Measurements from ENCODE around the gene MBNL2. TPM values are rescaled to one million over a fixed set of nuclear protein-coding genes. Genes with fewer than 3 reads are reported as not detected.

MBNL2 gene
- total RNA-seq, 1 experiment from 2014 or later = 74.3 TPM

GRCh38 chr13:97228850-97229521, 6.9 kb downstream of the MBNL2 start:
- Mint-ChIP-seq H3K27me3 (ENCODE audit: insufficient read depth, unreplicated experiment) (no peaks in the 10 kb centered on the region), H3K27ac (ENCODE audit: low read depth, unreplicated experiment) (no peak overlapping the region), H3K36me3 (ENCODE audit: insufficient read depth, unreplicated experiment) (peaks cover 6% of the 10 kb centered on the region), H3K4me1 (ENCODE audit: insufficient read depth, unreplicated experiment) (peaks cover 36% of the 10 kb centered on the region), H3K9me3 (ENCODE audit: unreplicated experiment) (no peaks in the 10 kb centered on the region), H3K4me3 (ENCODE audit: unreplicated experiment) (no peak overlapping the region)
- CTCF ChIA-PET = interaction anchor here (1.2 to 10.1 kb wide), 6 partner anchors 11 to 119 kb away, joined by 3 to 93 read pairs (median 6); no protein-coding TSS in a partner anchor
- no peak for DNase-seq (ENCODE audit: unreplicated experiment)
- POLR2A ChIA-PET = interaction anchor here (0.5 to 11.7 kb wide), 7 partner anchors 19 to 204 kb away, joined by 3 to 423 read pairs (median 3); no protein-coding TSS in a partner anchor
- no TSS peak for BruUV-seq (replicated peaks)
- TF ChIP-seq, protein P1, sequence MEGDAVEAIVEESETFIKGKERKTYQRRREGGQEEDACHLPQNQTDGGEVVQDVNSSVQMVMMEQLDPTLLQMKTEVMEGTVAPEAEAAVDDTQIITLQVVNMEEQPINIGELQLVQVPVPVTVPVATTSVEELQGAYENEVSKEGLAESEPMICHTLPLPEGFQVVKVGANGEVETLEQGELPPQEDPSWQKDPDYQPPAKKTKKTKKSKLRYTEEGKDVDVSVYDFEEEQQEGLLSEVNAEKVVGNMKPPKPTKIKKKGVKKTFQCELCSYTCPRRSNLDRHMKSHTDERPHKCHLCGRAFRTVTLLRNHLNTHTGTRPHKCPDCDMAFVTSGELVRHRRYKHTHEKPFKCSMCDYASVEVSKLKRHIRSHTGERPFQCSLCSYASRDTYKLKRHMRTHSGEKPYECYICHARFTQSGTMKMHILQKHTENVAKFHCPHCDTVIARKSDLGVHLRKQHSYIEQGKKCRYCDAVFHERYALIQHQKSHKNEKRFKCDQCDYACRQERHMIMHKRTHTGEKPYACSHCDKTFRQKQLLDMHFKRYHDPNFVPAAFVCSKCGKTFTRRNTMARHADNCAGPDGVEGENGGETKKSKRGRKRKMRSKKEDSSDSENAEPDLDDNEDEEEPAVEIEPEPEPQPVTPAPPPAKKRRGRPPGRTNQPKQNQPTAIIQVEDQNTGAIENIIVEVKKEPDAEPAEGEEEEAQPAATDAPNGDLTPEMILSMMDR (IDR thresholded peaks at IDR 0.05; ENCODE audit: unreplicated experiment) = no peak
- intact Hi-C loops (cut with micrococcal nuclease) = no loop called here

DNA sequence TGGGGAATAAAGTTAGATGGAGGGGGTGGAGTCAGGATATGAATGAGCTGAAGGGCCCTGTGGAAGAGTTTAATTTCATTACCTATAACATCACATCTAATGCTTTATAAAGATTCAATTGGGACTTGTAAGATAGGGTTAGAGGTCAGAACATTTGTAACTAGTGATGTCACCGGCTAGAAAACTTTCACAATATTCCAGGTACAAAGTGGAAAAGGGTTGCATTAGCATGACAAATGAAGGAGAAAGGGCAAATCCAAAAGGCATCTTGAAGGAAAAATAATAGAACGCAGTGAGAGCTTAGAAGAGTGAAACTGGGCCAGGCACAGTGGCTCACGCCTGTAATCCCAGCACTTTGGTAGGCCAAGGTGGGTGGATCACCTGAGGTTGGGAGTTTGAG, 7.6 kb downstream of the MBNL2 start:
- ChIA-PET POLR2A (interaction anchor here (1.1 to 11.7 kb wide), 5 partner anchors 18 to 69 kb away, joined by 3 to 423 read pairs (median 8); no protein-coding TSS in a partner anchor), CTCF (interaction anchor here (0.6 to 10.1 kb wide), 10 partner anchors 10 to 878 kb away, joined by 3 to 93 read pairs (median 4); no protein-coding TSS in a partner anchor)
- Mint-ChIP-seq H3K9me3 (ENCODE audit: unreplicated experiment) (no peaks in the 10 kb centered on the region), H3K4me3 (ENCODE audit: unreplicated experiment) (no peak overlapping the region), H3K4me1 (ENCODE audit: insufficient read depth, unreplicated experiment) (peaks cover 33% of the 10 kb centered on the region), H3K27me3 (ENCODE audit: insufficient read depth, unreplicated experiment) (no peaks in the 10 kb centered on the region), H3K27ac (ENCODE audit: low read depth, unreplicated experiment) (no peak overlapping the region), H3K36me3 (ENCODE audit: insufficient read depth, unreplicated experiment) (peaks cover 6% of the 10 kb centered on the region)
- no TSS peak for BruUV-seq (replicated peaks)
- TF ChIP-seq, protein P1 (IDR thresholded peaks at IDR 0.05; ENCODE audit: unreplicated experiment) = no peak
- no peak for DNase-seq (ENCODE audit: unreplicated experiment)
- intact Hi-C loops (cut with micrococcal nuclease) = no loop called here

- TF ChIP-seq, protein P1 (IDR thresholded peaks at IDR 0.05; ENCODE audit: unreplicated experiment) = no peak
- Mint-ChIP-seq H3K36me3 (ENCODE audit: insufficient read depth, unreplicated experiment) (peaks cover 6% of the 10 kb centered on the region), H3K4me3 (ENCODE audit: unreplicated experiment) (no peak overlapping the region), H3K27ac (ENCODE audit: low read depth, unreplicated experiment) (no peak overlapping the region), H3K27me3 (ENCODE audit: insufficient read depth, unreplicated experiment) (no peaks in the 10 kb centered on the region), H3K9me3 (ENCODE audit: unreplicated experiment) (no peaks in the 10 kb centered on the region), H3K4me1 (ENCODE audit: insufficient read depth, unreplicated experiment) (peaks cover 27% of the 10 kb centered on the region)
- DNase-seq (ENCODE audit: unreplicated experiment) = no peak
- ChIA-PET POLR2A (interaction anchor here (0.7 to 11.7 kb wide), 7 partner anchors 8 to 133 kb away, joined by 3 to 423 read pairs (median 5); partner anchors contain the start of gene MBNL2), CTCF (interaction anchor here (0.5 to 10.1 kb wide), 12 partner anchors 8 to 157 kb away, joined by 3 to 93 read pairs (median 4); partner anchors contain the start of gene MBNL2)
- no TSS peak for BruUV-seq (replicated peaks)
- intact Hi-C loops (cut with micrococcal nuclease) = no loop called here
These were observed 9.1 kb downstream of the MBNL2 start for GRCh38 chr13:97231118-97231828.

GRCh38 chr13:97231829-97232196, 9.7 kb downstream of the MBNL2 start:
- TF ChIP-seq, protein P1 (IDR thresholded peaks at IDR 0.05; ENCODE audit: unreplicated experiment) = no peak
- DNase-seq (ENCODE audit: unreplicated experiment) = no peak
- ChIA-PET CTCF (interaction anchor here (0.5 to 2.6 kb wide), 9 partner anchors 9 to 124 kb away, joined by 3 to 6 read pairs (median 4); partner anchors contain the start of gene MBNL2), POLR2A (interaction anchor here (0.6 to 11.7 kb wide), 4 partner anchors 8 to 61 kb away, joined by 3 to 423 read pairs (median 34); partner anchors contain the start of gene MBNL2)
- Mint-ChIP-seq H3K4me3 (ENCODE audit: unreplicated experiment) (no peak overlapping the region), H3K36me3 (ENCODE audit: insufficient read depth, unreplicated experiment) (peaks cover 7% of the 10 kb centered on the region), H3K4me1 (ENCODE audit: insufficient read depth, unreplicated experiment) (peaks cover 27% of the 10 kb centered on the region), H3K9me3 (ENCODE audit: unreplicated experiment) (no peaks in the 10 kb centered on the region), H3K27me3 (ENCODE audit: insufficient read depth, unreplicated experiment) (no peaks in the 10 kb centered on the region), H3K27ac (ENCODE audit: low read depth, unreplicated experiment) (no peak overlapping the region)
- intact Hi-C loops (cut with micrococcal nuclease) = no loop called here
- BruUV-seq (replicated peaks) = no TSS peak

Data from MCF 10A (cell line).